K562 (cell line): ENCODE data around the gene KLHL22. TPM values are rescaled to one million over a fixed set of nuclear protein-coding genes. Genes with fewer than 3 reads are reported as not detected.
A peak's percentile ranks its signal among the peaks of the same experiment; 100 is the strongest.

Experiments used
- ATF3 ChIP-seq, 2 experiments: fragments of 450-650 bp in 1 of 2; sonication (generic) in 1 of 2; formaldehyde crosslinking in 1 of 2; IDR thresholded peaks in 1 of 2; conservative IDR thresholded peaks in 1 of 2; 2 replicates each; pipeline versions ENCODE4 v1.6.1 to v1.8.1; 2016 to 2023; ENCODE audit warnings: mild to moderate bottlenecking in 2 of 2, moderate library complexity in 2 of 2, inconsistent platforms in 1 of 2, missing genetic modification reagents in 1 of 2
- CBFA2T2 ChIP-seq: fragments of 450-650 bp; conservative IDR thresholded peaks from 2 replicates; pipeline ENCODE4 v1.6.1; 2017; ENCODE audit warnings: mild to moderate bottlenecking
- CCAR2 ChIP-seq: fragments of 200-400 bp; formaldehyde crosslinking; IDR thresholded peaks from 2 replicates; pipeline ENCODE4 v1.6.1; 2017; ENCODE audit warnings: mild to moderate bottlenecking, low read depth, low read length
- CREB1 ChIP-seq, 2 experiments: sonication (generic) in 1 of 2; formaldehyde crosslinking in 1 of 2; IDR thresholded peaks; 2 replicates each; pipeline versions ENCODE4 v1.6.1 to v1.8.0; 2012 to 2022; ENCODE audit warnings: inconsistent platforms in 1 of 2, mild to moderate bottlenecking in 1 of 2, missing genetic modification reagents in 1 of 2, moderate library complexity in 1 of 2
- DIDO1 ChIP-seq: fragments of 450-650 bp; IDR thresholded peaks from 2 replicates; pipeline ENCODE4 v1.6.1; 2016; ENCODE audit warnings: low read depth, missing biosample characterization, missing genetic modification characterization
- FOXO4 ChIP-seq: fragments of 450-650 bp; formaldehyde crosslinking; IDR thresholded peaks from 2 replicates; pipeline ENCODE4 v1.4.0; 2020; ENCODE audit warnings: mild to moderate bottlenecking, moderate library complexity
- JUNB ChIP-seq: fragments of 450-650 bp; formaldehyde crosslinking; conservative IDR thresholded peaks from 2 replicates; pipeline ENCODE4 v1.4.0; 2020; ENCODE audit warnings: mild to moderate bottlenecking
- KLF1 ChIP-seq: fragments of 450-650 bp; IDR thresholded peaks from 2 replicates; pipeline ENCODE4 v1.6.1; 2016; ENCODE audit warnings: missing genetic modification characterization, missing compliant biosample characterization
- MYC ChIP-seq, 2 experiments: fragments of 250-450 bp in 1 of 2; sonication (Bioruptor Pico) in 1 of 2; IDR thresholded peaks; 2 replicates each; pipeline versions ENCODE4 v1.5.1 to v1.6.1; 2012 to 2021; ENCODE audit warnings: low read depth in 2 of 2, borderline replicate concordance in 1 of 2, improper control_type of control experiment in 1 of 2, low read length in 1 of 2, mild to moderate bottlenecking in 1 of 2, moderate library complexity in 1 of 2
- PHB ChIP-seq: fragments of 250-450 bp; sonication (Bioruptor Pico); IDR thresholded peaks from 2 replicates; pipeline ENCODE4 v1.5.0; 2021
- PHTF2 ChIP-seq: fragments of 250-450 bp; sonication (Bioruptor Pico); IDR thresholded peaks from 2 replicates; pipeline ENCODE4 v1.5.0; 2021; ENCODE audit warnings: mild to moderate bottlenecking
- RBBP5 ChIP-seq: fragments of 200-600 bp; sonication (generic); IDR thresholded peaks from 2 replicates; pipeline ENCODE4 v1.6.1; 2012; ENCODE audit warnings: borderline replicate concordance, mild to moderate bottlenecking, low read length, control low read depth, inconsistent platforms; ENCODE audit not compliant: insufficient read depth, poor library complexity, severe bottlenecking
- SPI1 ChIP-seq: IDR thresholded peaks from 2 replicates; pipeline ENCODE4 v1.6.1; 2011; ENCODE audit warnings: low read depth, low read length, control low read depth, borderline replicate concordance
- SRF ChIP-seq, 2 experiments: fragments of 250-450, 450-650 bp in 1 of 2; sonication (Bioruptor Pico) in 1 of 2; sonication (generic) in 1 of 2; formaldehyde crosslinking; IDR thresholded peaks; 2 replicates each; pipeline versions ENCODE4 v1.5.0 to v1.5.1; 2020 to 2022; ENCODE audit warnings: mild to moderate bottlenecking in 1 of 2, missing genetic modification reagents in 1 of 2
- ZBTB17 ChIP-seq: fragments of 450-650 bp; formaldehyde crosslinking; IDR thresholded peaks from 2 replicates; pipeline ENCODE4 v1.4.0; 2020; ENCODE audit warnings: mild to moderate bottlenecking
- ZBTB9 ChIP-seq: fragments of 450-650 bp; formaldehyde crosslinking; IDR thresholded peaks from 2 replicates; pipeline ENCODE4 v1.4.0; 2020; ENCODE audit warnings: mild to moderate bottlenecking, moderate library complexity
- ZFP1 ChIP-seq: fragments of 450-650 bp; formaldehyde crosslinking; IDR thresholded peaks from 2 replicates; pipeline ENCODE4 v1.4.0; 2020; ENCODE audit warnings: mild to moderate bottlenecking, mixed read lengths
- ZNF134 ChIP-seq: fragments of 250-450 bp; sonication (Bioruptor Pico); conservative IDR thresholded peaks from 2 replicates; pipeline ENCODE4 v1.4.0; 2020
- ZNF253 ChIP-seq: fragments of 250-450 bp; sonication (Bioruptor Pico); conservative IDR thresholded peaks from 2 replicates; pipeline ENCODE4 v1.6.1; 2021; ENCODE audit warnings: mild to moderate bottlenecking
- ZNF436 ChIP-seq: fragments of 250-450, 450-650 bp; sonication (Bioruptor Pico); formaldehyde crosslinking; IDR thresholded peaks from 2 replicates; pipeline ENCODE4 v1.7.0; 2020; ENCODE audit warnings: mild to moderate bottlenecking
- ZNF583 ChIP-seq: fragments of 250-450 bp; sonication (Bioruptor Pico); IDR thresholded peaks from 2 replicates; pipeline ENCODE4 v1.4.0; 2020
- ZNF76 ChIP-seq: fragments of 250-450 bp; sonication (Bioruptor Pico); IDR thresholded peaks from 2 replicates; pipeline ENCODE4 v1.4.0; 2020; ENCODE audit warnings: mild to moderate bottlenecking, moderate library complexity, borderline replicate concordance
- polyA plus RNA-seq, 8 experiments: library from polyadenylated mRNA; depleted of rRNA in 4 of 8; stranded (reverse) in 5 of 8; unstranded in 3 of 8; fragments of >200 nt; fragmentation: Nextera tagmentation in 2 of 8; fragmentation: Illumina TruSeq in 1 of 8; extraction: Ambion mirVana in 2 of 8; extraction: Trizol in 1 of 8; gene quantifications; 2 replicates each; pipeline versions ENCODE4 v1.2.1 to v1.2.3, GENCODE V29; 2011 to 2014; ENCODE audit warnings: inconsistent platforms in 1 of 8, missing spikeins in 1 of 8
- total RNA-seq, 7 experiments: library from RNA; depleted of rRNA in 6 of 7; stranded (reverse); fragments of >200 nt in 6 of 7; fragmentation: Illumina TruSeq in 2 of 7; extraction: Trizol in 2 of 7; gene quantifications; 2 replicates each; pipeline versions ENCODE4 v1.2.1 to v1.2.3, GENCODE V29; 2011 to 2021; ENCODE audit warnings: low replicate concordance in 1 of 7

The KLHL22 gene
- total and polyA plus RNA-seq, 9 of the 15 experiments (the other 6 are each of a cell fraction or from before 2014, with no cell fraction given), result 1.3 to 25.6 (median 15.2) TPM

GRCh38 chr22:20495861-20496681 is 476 bp upstream of the KLHL22 start (continued):
- TF ChIP-seq SRF (CRISPR knock-in tag; IDR thresholded peaks at IDR 0.05) (peak; percentile 82 to 85; a peak in 2 of 4 replicates), KLF1 (tag) (peak; percentile 73), CCAR2 (peak; percentile 78), MYC (IDR thresholded peaks at IDR 0.05; ENCODE audit: low read depth, low read length) (peak; percentile 95), MYC (CRISPR knock-in tag; IDR thresholded peaks at IDR 0.05; ENCODE audit: borderline replicate concordance, low read depth) (peak; percentile 97), PHTF2 (CRISPR knock-in tag) (peak; percentile 91), ZNF583 (CRISPR knock-in tag) (peak; percentile 53; the same call in 1 of the 2 replicates), ZFP1 (CRISPR knock-in tag) (peak; percentile 66), ZBTB17 (CRISPR knock-in tag) (peak; percentile 93), DIDO1 (tag) (no peak), CBFA2T2 (no peak), ZBTB9 (peak; percentile 95), ATF3 (IDR thresholded peaks at IDR 0.05) (no peak), ATF3 (CRISPR knock-in tag; conservative IDR thresholded peaks at IDR 0.05) (peak; percentile 22; the same call in 1 of the 2 replicates), ZNF436 (CRISPR knock-in tag) (peak; percentile 59; the same call in 1 of the 2 replicates), SPI1 (peak; percentile 94), ZNF253 (peak; percentile 91; the same call in 1 of the 2 replicates), CREB1 (IDR thresholded peaks at IDR 0.05) (peak; percentile 63), CREB1 (CRISPR knock-in tag; IDR thresholded peaks at IDR 0.05) (no peak), PHB (CRISPR knock-in tag) (peak; percentile 97), ZNF76 (CRISPR knock-in tag) (peak; percentile 94), RBBP5 (peak; percentile 92), JUNB (CRISPR knock-in tag) (peak; percentile 56), FOXO4 (CRISPR knock-in tag) (peak; percentile 93; the same call in 1 of the 2 replicates), ZNF134 (peak; percentile 28; the same call in 1 of the 2 replicates)
